Measurements from ENCODE around the gene COX7B.

COX7B gene

DNA sequence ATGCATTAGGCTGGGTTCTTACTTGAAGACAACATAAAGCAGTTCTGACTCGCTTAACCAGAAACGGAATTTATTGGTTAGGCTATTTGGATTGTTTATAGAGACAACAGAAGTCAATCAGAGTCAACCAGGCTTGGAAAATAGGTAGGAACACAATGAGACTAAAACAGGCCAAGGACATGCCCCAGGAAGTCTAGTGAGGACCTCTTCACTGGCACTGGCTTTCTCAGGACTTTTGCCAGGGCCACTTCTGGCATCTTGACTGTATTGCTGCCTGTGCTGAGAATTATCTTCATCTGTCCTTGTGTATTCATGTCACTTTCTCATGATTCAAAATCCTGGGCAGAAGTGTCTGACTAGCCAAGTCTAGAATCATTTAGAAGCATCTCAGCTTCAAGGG lies 50.6 kb downstream of the COX7B start:
- H3K27me3 ChIP-seq (ENCODE audit: control insufficient read depth, insufficient read depth, low read length): no peaks in the 10 kb centered on the region
- no peak overlapping the region for H3K4me3 ChIP-seq (ENCODE audit: low read depth, low read length)
- no peaks in the 10 kb centered on the region for H3K4me1 ChIP-seq (ENCODE audit: control insufficient read depth, insufficient read depth, low read length)
- no peak overlapping the region for H3K9ac ChIP-seq (ENCODE audit: low read depth, low read length)
- H3K9me3 ChIP-seq (ENCODE audit: control insufficient read depth, insufficient read depth, low read length): no peaks in the 10 kb centered on the region
- H3K36me3 ChIP-seq (ENCODE audit: control insufficient read depth, insufficient read depth, low read length): no peaks in the 10 kb centered on the region

DNA sequence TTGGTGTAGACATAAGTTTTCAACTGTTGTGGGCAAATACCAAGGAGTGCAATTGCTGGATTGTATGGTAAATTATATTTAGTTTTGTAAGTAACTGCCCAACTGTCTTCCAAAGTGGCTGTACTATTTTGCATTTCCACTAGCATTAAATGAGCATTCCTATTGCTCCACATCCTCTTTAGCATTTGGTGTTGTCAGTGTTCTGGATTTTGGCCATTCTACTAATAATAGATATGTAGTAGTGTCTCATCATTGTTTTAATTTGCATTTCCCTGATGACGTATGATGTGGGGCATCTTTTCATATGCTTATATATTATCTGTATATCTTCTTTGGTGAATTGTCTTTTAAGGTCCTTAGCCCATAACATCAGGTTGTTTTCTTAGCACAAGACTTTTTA lies 52.9 kb downstream of the COX7B start:
- Histone ChIP-seq H3K4me3 (ENCODE audit: low read depth, low read length) (no peak overlapping the region), H3K9ac (ENCODE audit: low read depth, low read length) (no peak overlapping the region), H3K4me1 (ENCODE audit: control insufficient read depth, insufficient read depth, low read length) (no peaks in the 10 kb centered on the region), H3K27me3 (ENCODE audit: control insufficient read depth, insufficient read depth, low read length) (no peaks in the 10 kb centered on the region), H3K36me3 (ENCODE audit: control insufficient read depth, insufficient read depth, low read length) (no peaks in the 10 kb centered on the region), H3K9me3 (ENCODE audit: control insufficient read depth, insufficient read depth, low read length) (no peaks in the 10 kb centered on the region)

DNA sequence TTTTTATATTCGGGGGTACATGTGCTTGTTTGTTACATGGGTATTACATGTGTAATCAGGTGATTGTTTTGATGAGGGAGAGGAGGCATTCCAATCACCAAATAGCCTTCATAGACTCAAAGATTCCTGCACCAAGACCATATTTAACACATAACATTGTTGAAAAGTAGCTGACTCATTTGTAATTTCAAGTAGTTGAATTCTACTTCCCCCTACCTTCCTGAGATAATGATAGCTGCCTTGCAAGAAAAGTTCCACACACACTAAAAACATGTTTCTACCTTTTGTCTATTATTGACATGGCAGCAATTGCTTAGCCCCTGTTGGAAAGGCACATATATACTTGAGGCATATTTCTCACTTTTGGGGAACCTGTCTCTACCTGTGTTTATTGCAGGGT lies 54.0 kb downstream of the COX7B start:
- Histone ChIP-seq H3K36me3 (ENCODE audit: control insufficient read depth, insufficient read depth, low read length) (no peaks in the 10 kb centered on the region), H3K9me3 (ENCODE audit: control insufficient read depth, insufficient read depth, low read length) (no peaks in the 10 kb centered on the region), H3K4me1 (ENCODE audit: control insufficient read depth, insufficient read depth, low read length) (no peaks in the 10 kb centered on the region), H3K4me3 (ENCODE audit: low read depth, low read length) (no peak overlapping the region), H3K9ac (ENCODE audit: low read depth, low read length) (no peak overlapping the region), H3K27me3 (ENCODE audit: control insufficient read depth, insufficient read depth, low read length) (no peaks in the 10 kb centered on the region)

DNA sequence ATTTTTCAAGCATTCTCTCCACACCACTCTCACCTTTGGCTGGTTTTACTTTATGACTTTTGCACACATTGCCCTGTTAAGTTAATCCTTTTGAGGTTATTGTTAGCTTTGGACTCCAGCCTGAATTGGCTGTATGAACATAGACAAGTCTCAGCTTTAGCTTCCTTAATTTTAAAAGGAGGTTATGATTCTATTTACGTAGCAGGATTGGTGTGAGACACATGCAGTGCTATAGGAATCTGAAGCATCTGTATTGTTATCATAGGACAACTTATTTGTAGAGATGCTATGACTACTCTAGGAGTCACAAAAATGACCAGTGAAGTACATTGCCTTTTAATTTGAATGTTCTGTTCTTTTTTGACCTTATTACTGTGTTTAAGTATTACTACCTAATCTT lies 54.4 kb downstream of the COX7B start:
- H3K9ac ChIP-seq (ENCODE audit: low read depth, low read length): no peak overlapping the region
- H3K4me3 ChIP-seq (ENCODE audit: low read depth, low read length): no peak overlapping the region
- H3K27me3 ChIP-seq (ENCODE audit: control insufficient read depth, insufficient read depth, low read length): no peaks in the 10 kb centered on the region
- H3K9me3 ChIP-seq (ENCODE audit: control insufficient read depth, insufficient read depth, low read length): no peaks in the 10 kb centered on the region
- no peaks in the 10 kb centered on the region for H3K4me1 ChIP-seq (ENCODE audit: control insufficient read depth, insufficient read depth, low read length)
- no peaks in the 10 kb centered on the region for H3K36me3 ChIP-seq (ENCODE audit: control insufficient read depth, insufficient read depth, low read length)
